GM03348 (cell line): ENCODE measurements around the gene NOL4L.

Experiments used
- DNase-seq: peaks from one replicate; pipeline ENCODE4 v3.0.0; 2012; ENCODE audit warnings: low spot score

NOL4L gene

GRCh38 chr20:32444474-32445220 is 140.5 kb downstream of the NOL4L start:
- DNase-seq, result no peak

GRCh38 chr20:32443386-32443974 is 141.7 kb downstream of the NOL4L start:
- DNase-seq, result no peak

GRCh38 chr20:32442630-32443373 is 142.3 kb downstream of the NOL4L start:
- DNase-seq, result no peak

- no peak for DNase-seq
Measured at GRCh38 chr20:32441638-32442037, 143.5 kb downstream of the NOL4L start.

GRCh38 chr20:32440758-32441078 is 144.4 kb downstream of the NOL4L start:
- DNase-seq, result no peak

- DNase-seq, result no peak
Measured at GRCh38 chr20:32440069-32440757, 144.9 kb downstream of the NOL4L start.

GRCh38 chr20:32439132-32439829 is 145.9 kb downstream of the NOL4L start:
- DNase-seq, result peak; percentile 70

GRCh38 chr20:32438331-32438858 is 146.7 kb downstream of the NOL4L start:
- no peak for DNase-seq

GRCh38 chr20:32437391-32438074 is 147.6 kb downstream of the NOL4L start:
- DNase-seq, result no peak

- DNase-seq, result no peak
Measured at GRCh38 chr20:32436968-32437367, 148.2 kb downstream of the NOL4L start.

GRCh38 chr20:32436142-32436861 is 148.8 kb downstream of the NOL4L start:
- DNase-seq, result no peak

GRCh38 chr20:32435449-32436107 is 149.6 kb downstream of the NOL4L start:
- no peak for DNase-seq

GRCh38 chr20:32434434-32434833 is 150.7 kb downstream of the NOL4L start:
- no peak for DNase-seq

- DNase-seq, result no peak
Measured at GRCh38 chr20:32433311-32434021, 151.7 kb downstream of the NOL4L start.

- DNase-seq, result no peak
Measured at GRCh38 chr20:32432277-32432676, 152.9 kb downstream of the NOL4L start.

GRCh38 chr20:32431457-32431856 is 153.7 kb downstream of the NOL4L start:
- no peak for DNase-seq

GRCh38 chr20:32429745-32430360 is 155.3 kb downstream of the NOL4L start:
- no peak for DNase-seq

GRCh38 chr20:32429343-32429742 is 155.8 kb downstream of the NOL4L start:
- DNase-seq, result no peak

GRCh38 chr20:32427996-32428395 is 157.1 kb downstream of the NOL4L start:
- DNase-seq, result no peak
